ENCODE data around the gene PLA2G2A. TPM values are rescaled to one million over a fixed set of nuclear protein-coding genes. Genes with fewer than 3 reads are reported as not detected.

The PLA2G2A gene
- total RNA-seq, 1 donor from 2014 or later = not detected

- Mint-ChIP-seq H3K4me1 (no peaks in the 10 kb centered on the region), H3K36me3 (ENCODE audit: low read depth) (no peaks in the 10 kb centered on the region), H3K27me3 (peaks cover 23% of the 10 kb centered on the region), H3K9me3 (no peaks in the 10 kb centered on the region), H3K27ac (no peak overlapping the region), H3K4me3 (no peak overlapping the region)
- DNase-seq = no peak
- intact Hi-C loops (cut with micrococcal nuclease) = no loop called here
Observed at GRCh38 chr1:19960591-19960990, 18.8 kb downstream of the PLA2G2A start.

- Mint-ChIP-seq H3K9me3 (peaks cover 5% of the 10 kb centered on the region), H3K27me3 (peaks cover 25% of the 10 kb centered on the region)
- intact Hi-C loops (cut with micrococcal nuclease) = no loop called here
Observed at GRCh38 chr1:19957779-19958178, 21.6 kb downstream of the PLA2G2A start.

GRCh38 chr1:19955534-19956170 lies 23.8 kb downstream of the PLA2G2A start:
- no peaks in the 10 kb centered on the region for H3K4me1 Mint-ChIP-seq
- no peaks in the 10 kb centered on the region for H3K36me3 Mint-ChIP-seq (ENCODE audit: low read depth)
- peaks cover 24% of the 10 kb centered on the region for H3K27me3 Mint-ChIP-seq
- intact Hi-C loops (cut with micrococcal nuclease) = no loop called here
- no peak for DNase-seq
- H3K9me3 Mint-ChIP-seq = peaks cover 5% of the 10 kb centered on the region
- no peak overlapping the region for H3K27ac Mint-ChIP-seq
- H3K4me3 Mint-ChIP-seq = no peak overlapping the region

More at GRCh38 chr1:19957779-19958178, 21.6 kb downstream of the PLA2G2A start:
- no peak for DNase-seq
- Mint-ChIP-seq H3K4me1 (no peaks in the 10 kb centered on the region), H3K4me3 (no peak overlapping the region), H3K36me3 (ENCODE audit: low read depth) (no peaks in the 10 kb centered on the region), H3K27ac (no peak overlapping the region)

- Mint-ChIP-seq H3K4me1 (no peaks in the 10 kb centered on the region), H3K4me3 (no peak overlapping the region), H3K9me3 (peaks cover 5% of the 10 kb centered on the region), H3K36me3 (ENCODE audit: low read depth) (no peaks in the 10 kb centered on the region), H3K27ac (no peak overlapping the region), H3K27me3 (peaks cover 24% of the 10 kb centered on the region)
- DNase-seq = no peak
- intact Hi-C loops (cut with micrococcal nuclease) = no loop called here
Observed at GRCh38 chr1:19954059-19954458, 25.4 kb downstream of the PLA2G2A start.

- Mint-ChIP-seq H3K9me3 (no peaks in the 10 kb centered on the region), H3K27me3 (peaks cover 24% of the 10 kb centered on the region), H3K4me1 (no peaks in the 10 kb centered on the region), H3K36me3 (ENCODE audit: low read depth) (no peaks in the 10 kb centered on the region), H3K27ac (no peak overlapping the region), H3K4me3 (no peak overlapping the region)
- DNase-seq = no peak
- intact Hi-C loops (cut with micrococcal nuclease) = no loop called here
Observed at GRCh38 chr1:19949016-19949415, 30.4 kb downstream of the PLA2G2A start.

GRCh38 chr1:19946971-19947370 lies 32.4 kb downstream of the PLA2G2A start:
- Mint-ChIP-seq H3K4me1 (no peaks in the 10 kb centered on the region), H3K9me3 (no peaks in the 10 kb centered on the region), H3K4me3 (no peak overlapping the region), H3K27ac (no peak overlapping the region), H3K36me3 (ENCODE audit: low read depth) (no peaks in the 10 kb centered on the region), H3K27me3 (peaks cover 12% of the 10 kb centered on the region)
- DNase-seq = no peak
- intact Hi-C loops (cut with micrococcal nuclease) = no loop called here

- no peaks in the 10 kb centered on the region for H3K36me3 Mint-ChIP-seq (ENCODE audit: low read depth)
- H3K27ac Mint-ChIP-seq = no peak overlapping the region
- H3K4me3 Mint-ChIP-seq = no peak overlapping the region
- no peaks in the 10 kb centered on the region for H3K4me1 Mint-ChIP-seq
- intact Hi-C loops (cut with micrococcal nuclease) = no loop called here
- H3K27me3 Mint-ChIP-seq = peaks cover 12% of the 10 kb centered on the region
- DNase-seq = no peak
- no peaks in the 10 kb centered on the region for H3K9me3 Mint-ChIP-seq
Observed at GRCh38 chr1:19946331-19946751, 33.1 kb downstream of the PLA2G2A start.

GRCh38 chr1:19945914-19946313 lies 33.5 kb downstream of the PLA2G2A start:
- H3K27me3 Mint-ChIP-seq = peaks cover 12% of the 10 kb centered on the region
- H3K4me3 Mint-ChIP-seq = no peak overlapping the region
- no peaks in the 10 kb centered on the region for H3K9me3 Mint-ChIP-seq
- no peak for DNase-seq
- no peaks in the 10 kb centered on the region for H3K36me3 Mint-ChIP-seq (ENCODE audit: low read depth)
- H3K27ac Mint-ChIP-seq = no peak overlapping the region
- intact Hi-C loops (cut with micrococcal nuclease) = no loop called here
- H3K4me1 Mint-ChIP-seq = no peaks in the 10 kb centered on the region

- Mint-ChIP-seq H3K4me3 (no peak overlapping the region), H3K27me3 (peaks cover 12% of the 10 kb centered on the region), H3K9me3 (no peaks in the 10 kb centered on the region), H3K36me3 (ENCODE audit: low read depth) (no peaks in the 10 kb centered on the region), H3K4me1 (no peaks in the 10 kb centered on the region), H3K27ac (no peak overlapping the region)
- intact Hi-C loops (cut with micrococcal nuclease) = no loop called here
- DNase-seq = no peak
Observed at GRCh38 chr1:19942657-19943056, 36.8 kb downstream of the PLA2G2A start.

GRCh38 chr1:19942088-19942487 lies 37.3 kb downstream of the PLA2G2A start:
- no peak overlapping the region for H3K27ac Mint-ChIP-seq
- DNase-seq = no peak
- H3K4me3 Mint-ChIP-seq = no peak overlapping the region
- H3K36me3 Mint-ChIP-seq (ENCODE audit: low read depth) = no peaks in the 10 kb centered on the region
- peaks cover 12% of the 10 kb centered on the region for H3K27me3 Mint-ChIP-seq
- no peaks in the 10 kb centered on the region for H3K9me3 Mint-ChIP-seq
- no peaks in the 10 kb centered on the region for H3K4me1 Mint-ChIP-seq
- intact Hi-C loops (cut with micrococcal nuclease) = no loop called here

GRCh38 chr1:19941206-19941568 lies 38.2 kb downstream of the PLA2G2A start:
- Mint-ChIP-seq H3K36me3 (ENCODE audit: low read depth) (no peaks in the 10 kb centered on the region), H3K9me3 (no peaks in the 10 kb centered on the region)
- intact Hi-C loops (cut with micrococcal nuclease) = no loop called here

GRCh38 chr1:19940486-19941205 lies 38.8 kb downstream of the PLA2G2A start:
- Mint-ChIP-seq H3K27me3 (peaks cover 3% of the 10 kb centered on the region), H3K9me3 (no peaks in the 10 kb centered on the region), H3K36me3 (ENCODE audit: low read depth) (no peaks in the 10 kb centered on the region), H3K4me1 (no peaks in the 10 kb centered on the region), H3K27ac (no peak overlapping the region), H3K4me3 (no peak overlapping the region)
- no peak for DNase-seq
- intact Hi-C loops (cut with micrococcal nuclease) = no loop called here

More at GRCh38 chr1:19941206-19941568, 38.2 kb downstream of the PLA2G2A start:
- Mint-ChIP-seq H3K27me3 (peaks cover 5% of the 10 kb centered on the region), H3K4me1 (no peaks in the 10 kb centered on the region), H3K27ac (no peak overlapping the region), H3K4me3 (no peak overlapping the region)
- no peak for DNase-seq

GRCh38 chr1:19938472-19938871 lies 40.9 kb downstream of the PLA2G2A start:
- Mint-ChIP-seq H3K27me3 (no peaks in the 10 kb centered on the region), H3K36me3 (ENCODE audit: low read depth) (no peaks in the 10 kb centered on the region), H3K27ac (no peak overlapping the region), H3K4me1 (no peaks in the 10 kb centered on the region), H3K4me3 (no peak overlapping the region), H3K9me3 (no peaks in the 10 kb centered on the region)
- intact Hi-C loops (cut with micrococcal nuclease) = no loop called here
- DNase-seq = no peak

- intact Hi-C loops (cut with micrococcal nuclease) = no loop called here
Observed at GRCh38 chr1:19936061-19936750, 43.2 kb downstream of the PLA2G2A start.

More at GRCh38 chr1:19936061-19936750, 43.2 kb downstream of the PLA2G2A start:
- H3K27ac Mint-ChIP-seq = no peak overlapping the region
- H3K9me3 Mint-ChIP-seq = peaks cover 7% of the 10 kb centered on the region
- H3K36me3 Mint-ChIP-seq (ENCODE audit: low read depth) = no peaks in the 10 kb centered on the region
- no peak for DNase-seq
- H3K27me3 Mint-ChIP-seq = no peaks in the 10 kb centered on the region
- no peak overlapping the region for H3K4me3 Mint-ChIP-seq
- no peaks in the 10 kb centered on the region for H3K4me1 Mint-ChIP-seq
